Measurements from ENCODE around the gene FBXW8. TPM values are rescaled to one million over a fixed set of nuclear protein-coding genes. Genes with fewer than 3 reads are reported as not detected.

Gene FBXW8
- total RNA-seq, 1 donor from 2014 or later, result 14.4 TPM

DNA sequence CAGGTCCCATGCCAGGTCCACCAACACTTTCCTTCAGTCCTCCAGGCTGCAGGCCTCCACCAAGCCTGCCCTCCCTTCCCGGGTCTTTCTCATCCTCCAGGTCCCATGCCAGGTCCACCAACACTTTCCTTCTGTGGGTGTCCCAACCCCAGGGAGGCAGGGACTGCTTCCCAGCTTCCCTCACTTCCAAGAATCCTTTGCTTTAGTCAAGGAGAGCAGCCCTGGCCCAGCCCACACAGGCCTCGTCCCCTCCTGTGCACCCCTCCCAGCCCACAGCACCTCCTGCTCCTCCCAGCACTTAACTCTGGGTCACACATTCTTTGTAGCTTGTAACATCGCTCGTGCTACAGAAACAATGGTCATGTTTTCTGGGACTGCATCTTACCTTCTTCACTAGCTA, 115.6 kb downstream of the FBXW8 start:
- TF ChIP-seq, protein P1, sequence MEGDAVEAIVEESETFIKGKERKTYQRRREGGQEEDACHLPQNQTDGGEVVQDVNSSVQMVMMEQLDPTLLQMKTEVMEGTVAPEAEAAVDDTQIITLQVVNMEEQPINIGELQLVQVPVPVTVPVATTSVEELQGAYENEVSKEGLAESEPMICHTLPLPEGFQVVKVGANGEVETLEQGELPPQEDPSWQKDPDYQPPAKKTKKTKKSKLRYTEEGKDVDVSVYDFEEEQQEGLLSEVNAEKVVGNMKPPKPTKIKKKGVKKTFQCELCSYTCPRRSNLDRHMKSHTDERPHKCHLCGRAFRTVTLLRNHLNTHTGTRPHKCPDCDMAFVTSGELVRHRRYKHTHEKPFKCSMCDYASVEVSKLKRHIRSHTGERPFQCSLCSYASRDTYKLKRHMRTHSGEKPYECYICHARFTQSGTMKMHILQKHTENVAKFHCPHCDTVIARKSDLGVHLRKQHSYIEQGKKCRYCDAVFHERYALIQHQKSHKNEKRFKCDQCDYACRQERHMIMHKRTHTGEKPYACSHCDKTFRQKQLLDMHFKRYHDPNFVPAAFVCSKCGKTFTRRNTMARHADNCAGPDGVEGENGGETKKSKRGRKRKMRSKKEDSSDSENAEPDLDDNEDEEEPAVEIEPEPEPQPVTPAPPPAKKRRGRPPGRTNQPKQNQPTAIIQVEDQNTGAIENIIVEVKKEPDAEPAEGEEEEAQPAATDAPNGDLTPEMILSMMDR (conservative IDR thresholded peaks at IDR 0.05; ENCODE audit: low read depth, low read length), result no peak
- H3K4me3 ChIP-seq (ENCODE audit: low read depth, low read length), result no peak overlapping the region

DNA sequence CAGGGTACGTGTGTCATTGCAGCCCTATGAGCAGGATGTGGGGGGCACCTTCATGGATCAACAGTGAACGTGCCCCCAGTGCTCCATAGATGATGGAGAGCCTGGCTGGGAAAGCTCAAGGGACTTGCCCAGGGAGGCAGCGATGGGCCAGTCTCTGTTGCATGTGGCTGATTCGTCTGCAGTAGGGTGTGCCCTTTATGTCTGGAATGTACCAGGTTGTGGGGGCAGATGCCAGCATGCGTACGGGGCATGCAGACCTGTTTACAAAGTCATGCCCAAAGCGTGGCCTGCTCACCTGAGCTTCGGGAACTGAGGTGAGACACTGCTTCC, 116.1 kb downstream of the FBXW8 start:
- no peak overlapping the region for H3K4me3 ChIP-seq (ENCODE audit: low read depth, low read length)
- DNase-seq (ENCODE audit: low read depth), result no peak
- TF ChIP-seq, protein P1 (conservative IDR thresholded peaks at IDR 0.05; ENCODE audit: low read depth, low read length), result no peak

More for the DNA sequence above, 115.6 kb downstream of the FBXW8 start:
- no peak for DNase-seq (ENCODE audit: low read depth)

DNA sequence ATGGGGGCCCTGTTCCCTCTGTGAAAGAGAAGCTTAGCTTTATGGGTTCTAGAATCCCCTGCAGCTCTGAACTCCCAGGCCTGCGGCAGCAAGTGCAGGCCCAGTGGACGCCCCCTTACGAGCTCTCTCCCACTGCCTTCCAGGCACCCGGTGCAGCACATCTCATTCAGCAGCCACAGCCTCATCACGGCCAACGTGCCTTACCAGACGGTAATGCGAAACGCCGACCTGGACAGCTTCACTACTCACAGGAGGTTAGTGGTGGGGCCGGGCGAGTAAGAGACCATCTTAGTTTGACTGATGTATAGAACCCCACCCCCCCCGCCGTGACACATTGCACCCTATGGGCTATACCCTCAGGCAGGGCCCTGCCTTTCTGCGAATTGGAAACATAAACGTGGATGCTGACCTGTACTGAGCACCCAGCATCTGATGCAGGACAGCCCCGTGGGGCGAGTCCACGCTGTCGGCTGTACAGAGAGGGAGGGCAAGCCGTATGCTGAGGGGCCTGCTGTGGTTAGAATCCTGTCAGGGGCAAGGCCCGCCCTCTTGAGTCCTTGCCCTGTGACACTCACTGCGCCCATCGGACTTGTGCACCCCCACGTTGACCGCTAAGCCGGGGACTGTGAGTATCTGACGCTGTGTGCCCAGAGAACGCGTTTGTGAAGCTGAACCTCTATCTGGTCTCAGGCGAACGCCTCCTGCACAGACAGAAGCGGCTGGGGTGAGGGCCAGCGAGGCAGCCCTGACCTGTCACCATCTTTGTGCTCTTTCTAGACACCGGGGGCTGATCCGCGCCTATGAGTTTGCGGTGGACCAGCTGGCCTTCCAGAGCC, 116.7 kb downstream of the FBXW8 start:
- TF ChIP-seq, protein P1 (conservative IDR thresholded peaks at IDR 0.05; ENCODE audit: low read depth, low read length), result no peak
- no peak overlapping the region for H3K4me3 ChIP-seq (ENCODE audit: low read depth, low read length)
- no peak for DNase-seq (ENCODE audit: low read depth)

DNA sequence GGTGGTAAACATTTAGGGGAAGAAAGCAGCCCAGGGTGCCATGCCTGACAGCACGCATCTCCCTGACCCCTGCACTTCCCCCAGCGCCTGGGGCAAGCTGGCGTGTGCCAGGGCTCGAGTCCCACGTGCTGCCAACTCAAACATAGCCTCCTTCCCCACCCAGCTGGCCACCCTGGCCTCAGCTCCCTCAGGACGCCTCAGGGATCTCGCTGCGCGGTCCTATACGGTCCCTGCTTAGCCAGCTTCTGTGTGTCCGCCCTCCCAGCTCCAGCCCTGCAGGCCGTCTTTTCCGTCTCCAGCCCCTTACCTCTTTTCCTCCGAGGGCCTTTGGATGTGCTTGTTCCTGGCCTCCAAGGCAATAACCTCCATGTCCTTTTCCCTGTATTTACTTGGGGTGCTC, 117.5 kb downstream of the FBXW8 start:
- DNase-seq (ENCODE audit: low read depth), result no peak
- TF ChIP-seq, protein P1 (conservative IDR thresholded peaks at IDR 0.05; ENCODE audit: low read depth, low read length), result no peak

DNA sequence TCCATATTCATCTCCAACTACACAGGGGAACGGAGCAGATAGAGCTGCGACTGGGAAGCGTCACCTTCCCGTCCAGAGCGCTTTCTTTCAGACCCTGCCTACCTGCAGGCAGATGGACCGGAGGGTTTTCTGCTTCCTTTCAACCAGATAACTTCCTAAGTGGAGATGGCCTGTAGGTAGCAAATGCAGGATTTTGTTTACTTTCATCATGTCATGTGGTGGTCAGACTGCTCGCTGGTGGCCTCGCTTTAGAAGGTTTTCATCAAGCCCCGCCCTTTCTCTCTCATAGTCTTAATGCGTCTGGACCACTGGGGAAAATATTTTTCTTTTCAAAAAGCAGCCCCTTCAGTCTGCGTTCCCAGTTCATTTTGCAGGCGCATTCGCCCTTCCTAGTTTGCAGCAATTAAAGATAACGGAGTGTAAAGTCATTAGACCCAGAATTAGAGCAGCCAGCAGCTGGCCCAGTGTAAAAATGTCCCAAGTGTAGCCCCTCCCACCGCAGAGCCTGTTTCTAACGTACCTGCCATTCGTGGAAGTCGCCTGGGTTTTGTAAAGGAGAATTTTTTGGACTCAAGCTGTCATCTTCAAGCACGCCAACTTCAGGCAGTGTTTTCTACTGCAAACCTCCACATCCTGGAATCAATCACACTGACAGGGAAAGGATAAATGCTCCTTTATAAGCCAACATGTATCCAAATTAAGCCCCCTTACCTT, 119.6 kb downstream of the FBXW8 start:
- H3K4me3 ChIP-seq (ENCODE audit: low read depth, low read length), result no peak overlapping the region
- TF ChIP-seq, protein P1 (conservative IDR thresholded peaks at IDR 0.05; ENCODE audit: low read depth, low read length), result no peak

More for the DNA sequence above, 117.5 kb downstream of the FBXW8 start:
- H3K4me3 ChIP-seq (ENCODE audit: low read depth, low read length), result no peak overlapping the region

DNA sequence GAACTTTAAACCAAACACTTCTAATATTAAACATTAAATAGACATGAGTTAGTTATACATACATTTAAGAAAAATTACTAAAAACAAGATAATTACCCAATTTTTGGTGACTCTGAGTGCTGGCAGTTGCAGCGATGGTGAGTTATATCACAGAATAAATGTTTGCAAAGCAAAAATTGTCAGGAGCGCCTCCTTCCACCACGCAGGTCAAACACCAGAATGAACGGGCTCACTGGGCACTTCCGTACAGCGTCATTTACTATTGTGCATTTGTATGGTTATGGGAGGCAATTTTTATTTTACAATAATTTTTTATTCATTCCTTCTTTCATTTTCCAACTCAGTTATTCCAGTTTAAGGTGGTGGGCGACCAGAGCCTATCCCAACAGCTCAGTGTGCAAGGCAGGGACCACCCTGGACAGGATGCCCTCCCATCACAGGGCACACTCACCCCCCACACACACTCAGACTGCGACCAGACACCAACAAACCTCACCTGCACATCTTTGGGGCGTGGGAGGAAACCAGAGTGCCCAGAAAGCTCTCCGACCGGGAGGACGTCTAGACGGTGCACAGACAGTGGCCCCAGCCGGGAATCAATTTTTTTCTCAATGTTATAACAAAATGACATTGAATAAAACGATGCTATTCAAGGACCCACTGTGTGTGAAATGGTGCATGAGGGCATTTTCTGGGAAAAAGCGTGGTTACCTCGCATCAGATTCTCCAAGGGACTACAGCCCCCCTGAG, 121.3 kb downstream of the FBXW8 start:
- no peak for DNase-seq (ENCODE audit: low read depth)
- TF ChIP-seq, protein P1 (conservative IDR thresholded peaks at IDR 0.05; ENCODE audit: low read depth, low read length), result no peak
- no peak overlapping the region for H3K4me3 ChIP-seq (ENCODE audit: low read depth, low read length)

More for the DNA sequence above, 119.6 kb downstream of the FBXW8 start:
- no peak for DNase-seq (ENCODE audit: low read depth)
